Suprapubic skin (tissue), 4 donors: ENCODE data around the gene RAB1A. TPM values are rescaled to one million over a fixed set of nuclear protein-coding genes. Genes with fewer than 3 reads are reported as not detected.
"Not testable (repeated sequence)": the region's sequence is repeated elsewhere in the genome, so short reads cannot be mapped to it uniquely, and the experiment has no call there.

Experiments used
- DNase-seq, 2 donors: peaks; one replicate each; pipeline ENCODE4 v3.0.0-alpha.2; 2019; ENCODE audit warnings: low spot score in 2 of 2
- H3K27ac ChIP-seq: fragments of 200-600 bp; sonication (generic); one replicate; pipeline ENCODE4 v1.5.1; 2019
- H3K27me3 ChIP-seq: fragments of 200-600 bp; sonication (generic); one replicate; pipeline ENCODE4 v1.5.1; 2019
- H3K36me3 ChIP-seq: fragments of 200-600 bp; sonication (generic); one replicate; pipeline ENCODE4 v1.5.1; 2019
- H3K4me1 ChIP-seq: fragments of 200-600 bp; sonication (generic); one replicate; pipeline ENCODE4 v1.5.1; 2019
- H3K4me3 ChIP-seq: fragments of 200-600 bp; sonication (generic); one replicate; pipeline ENCODE4 v1.5.1; 2019; ENCODE audit warnings: mild to moderate bottlenecking
- H3K9me3 ChIP-seq: fragments of 200-600 bp; sonication (generic); one replicate; pipeline ENCODE4 v1.5.1; 2019
- EP300 ChIP-seq: sonication (generic); formaldehyde crosslinking; IDR thresholded peaks from one replicate; pipeline ENCODE4 v1.6.1; 2017; ENCODE audit warnings: antibody characterized with exemption
- POLR2A ChIP-seq, 2 donors: fragments of 450-650 bp; IDR thresholded peaks; one replicate each; pipeline ENCODE4 v1.6.1; 2017; ENCODE audit warnings: antibody characterized with exemption in 2 of 2, mild to moderate bottlenecking in 2 of 2, moderate library complexity in 2 of 2
- POLR2AphosphoS5 ChIP-seq, 3 donors: sonication (generic); formaldehyde crosslinking; IDR thresholded peaks; one replicate each; pipeline ENCODE4 v1.6.1; 2017; ENCODE audit warnings: antibody characterized with exemption in 3 of 3
- WGBS: methylation state at CpG from one replicate; pipeline ENCODE4 v1.1.5; 2018; 5-methylcytosine and 5-hydroxymethylcytosine counted together
- total RNA-seq, 4 donors: library from RNA; depleted of rRNA; stranded (reverse); fragments of >200 nt; gene quantifications; one replicate each; pipeline ENCODE4 v1.1.0, GENCODE V29; 2016
- TF ChIP-seq, protein P1 (sequence below), 2 donors: fragments of 200-600 bp in 1 of 2; fragments of 450-650 bp in 1 of 2; sonication (generic) in 1 of 2; IDR thresholded peaks; one replicate each; pipeline ENCODE4 v1.5.1; 2016 to 2019; ENCODE audit warnings: antibody characterized with exemption in 2 of 2, mild to moderate bottlenecking in 1 of 2, moderate library complexity in 1 of 2

RAB1A gene
- total RNA-seq, 4 donors from 2014 or later: 66.3 to 76.0 (median 68.3) TPM

DNA sequence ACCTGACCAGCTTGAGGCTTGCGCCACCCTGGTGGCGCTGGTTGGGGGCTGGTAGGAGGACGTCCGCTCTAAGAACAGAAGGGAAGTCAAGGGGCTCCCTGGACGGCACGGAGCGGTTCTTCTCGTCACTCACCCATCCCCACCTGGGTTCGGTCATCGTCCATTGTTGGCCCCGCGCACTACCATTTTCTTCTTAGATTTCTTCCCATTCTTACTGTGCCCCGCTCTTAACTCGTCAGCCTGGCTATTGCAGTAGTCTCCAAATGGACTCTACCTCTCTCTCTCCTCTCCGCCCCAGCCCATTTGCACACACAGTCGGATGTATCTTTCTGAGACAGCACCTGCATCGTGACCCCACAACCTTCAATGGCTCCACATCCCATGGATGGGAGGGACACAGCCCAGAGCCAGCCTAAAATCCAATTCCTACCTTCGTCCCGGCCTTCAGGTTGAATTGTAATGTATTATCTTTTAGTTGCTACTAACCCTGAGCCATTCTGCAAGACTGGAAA lies 814 bp upstream of the RAB1A start:
- H3K36me3 ChIP-seq: no peaks in the 10 kb centered on the region
- no peak for TF ChIP-seq POLR2A (IDR thresholded peaks at IDR 0.05)
- no peak for TF ChIP-seq POLR2AphosphoS5 (IDR thresholded peaks at IDR 0.05)
- TF ChIP-seq, protein P1, sequence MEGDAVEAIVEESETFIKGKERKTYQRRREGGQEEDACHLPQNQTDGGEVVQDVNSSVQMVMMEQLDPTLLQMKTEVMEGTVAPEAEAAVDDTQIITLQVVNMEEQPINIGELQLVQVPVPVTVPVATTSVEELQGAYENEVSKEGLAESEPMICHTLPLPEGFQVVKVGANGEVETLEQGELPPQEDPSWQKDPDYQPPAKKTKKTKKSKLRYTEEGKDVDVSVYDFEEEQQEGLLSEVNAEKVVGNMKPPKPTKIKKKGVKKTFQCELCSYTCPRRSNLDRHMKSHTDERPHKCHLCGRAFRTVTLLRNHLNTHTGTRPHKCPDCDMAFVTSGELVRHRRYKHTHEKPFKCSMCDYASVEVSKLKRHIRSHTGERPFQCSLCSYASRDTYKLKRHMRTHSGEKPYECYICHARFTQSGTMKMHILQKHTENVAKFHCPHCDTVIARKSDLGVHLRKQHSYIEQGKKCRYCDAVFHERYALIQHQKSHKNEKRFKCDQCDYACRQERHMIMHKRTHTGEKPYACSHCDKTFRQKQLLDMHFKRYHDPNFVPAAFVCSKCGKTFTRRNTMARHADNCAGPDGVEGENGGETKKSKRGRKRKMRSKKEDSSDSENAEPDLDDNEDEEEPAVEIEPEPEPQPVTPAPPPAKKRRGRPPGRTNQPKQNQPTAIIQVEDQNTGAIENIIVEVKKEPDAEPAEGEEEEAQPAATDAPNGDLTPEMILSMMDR (IDR thresholded peaks at IDR 0.05): no peak
- TF ChIP-seq EP300: no peak
- no peak for DNase-seq

DNA sequence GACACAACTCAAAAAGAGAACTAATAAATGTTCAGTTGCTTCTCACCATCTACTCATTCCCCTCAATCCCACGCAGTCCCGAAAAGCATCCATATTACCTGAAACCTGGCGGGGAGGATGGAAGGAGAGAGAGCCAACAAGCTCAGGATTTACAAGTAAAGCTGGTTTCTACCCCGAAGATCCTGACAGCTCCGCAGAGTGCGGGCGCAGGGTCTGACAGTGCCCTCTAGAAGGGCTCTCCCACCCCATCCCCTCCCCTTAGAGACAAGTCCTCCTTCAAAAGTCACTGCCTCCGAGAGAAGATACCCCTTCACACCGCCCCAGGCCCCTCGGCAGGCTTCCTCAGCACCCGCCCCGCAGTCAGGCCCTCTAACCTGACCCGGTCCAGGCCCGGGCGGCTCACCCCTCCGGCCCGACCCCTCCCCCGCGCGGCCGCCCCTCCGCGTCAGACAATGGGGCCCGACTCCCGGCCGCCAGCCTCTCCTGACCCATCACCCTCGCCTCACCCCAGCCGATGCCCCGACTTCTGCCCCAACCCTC lies 550 bp downstream of the RAB1A start:
- no peaks in the 10 kb centered on the region for H3K9me3 ChIP-seq
- no peaks in the 10 kb centered on the region for H3K36me3 ChIP-seq
- peaks cover 45% of the 10 kb centered on the region for H3K4me1 ChIP-seq
- WGBS: 0% methylated on average over 7 of the region's 29 CpGs
- TF ChIP-seq POLR2A (IDR thresholded peaks at IDR 0.05): no peak
- TF ChIP-seq EP300: no peak
- no peak for TF ChIP-seq POLR2AphosphoS5 (IDR thresholded peaks at IDR 0.05)
- TF ChIP-seq, protein P1 (IDR thresholded peaks at IDR 0.05): no peak
- peak overlapping the region; percentile 77 for H3K4me3 ChIP-seq
- H3K27me3 ChIP-seq: no peaks in the 10 kb centered on the region
- peak; percentile 81 to 84 for DNase-seq
- H3K27ac ChIP-seq: peak overlapping the region; percentile 99

More for the DNA sequence above, 814 bp upstream of the RAB1A start:
- Histone ChIP-seq H3K27ac (peak overlapping the region; percentile 99), H3K27me3 (no peaks in the 10 kb centered on the region), H3K4me1 (peaks cover 31% of the 10 kb centered on the region), H3K4me3 (peak overlapping the region; percentile 77), H3K9me3 (no peaks in the 10 kb centered on the region)
- 12% methylated on average over 19 of the region's 19 CpGs for WGBS

DNA sequence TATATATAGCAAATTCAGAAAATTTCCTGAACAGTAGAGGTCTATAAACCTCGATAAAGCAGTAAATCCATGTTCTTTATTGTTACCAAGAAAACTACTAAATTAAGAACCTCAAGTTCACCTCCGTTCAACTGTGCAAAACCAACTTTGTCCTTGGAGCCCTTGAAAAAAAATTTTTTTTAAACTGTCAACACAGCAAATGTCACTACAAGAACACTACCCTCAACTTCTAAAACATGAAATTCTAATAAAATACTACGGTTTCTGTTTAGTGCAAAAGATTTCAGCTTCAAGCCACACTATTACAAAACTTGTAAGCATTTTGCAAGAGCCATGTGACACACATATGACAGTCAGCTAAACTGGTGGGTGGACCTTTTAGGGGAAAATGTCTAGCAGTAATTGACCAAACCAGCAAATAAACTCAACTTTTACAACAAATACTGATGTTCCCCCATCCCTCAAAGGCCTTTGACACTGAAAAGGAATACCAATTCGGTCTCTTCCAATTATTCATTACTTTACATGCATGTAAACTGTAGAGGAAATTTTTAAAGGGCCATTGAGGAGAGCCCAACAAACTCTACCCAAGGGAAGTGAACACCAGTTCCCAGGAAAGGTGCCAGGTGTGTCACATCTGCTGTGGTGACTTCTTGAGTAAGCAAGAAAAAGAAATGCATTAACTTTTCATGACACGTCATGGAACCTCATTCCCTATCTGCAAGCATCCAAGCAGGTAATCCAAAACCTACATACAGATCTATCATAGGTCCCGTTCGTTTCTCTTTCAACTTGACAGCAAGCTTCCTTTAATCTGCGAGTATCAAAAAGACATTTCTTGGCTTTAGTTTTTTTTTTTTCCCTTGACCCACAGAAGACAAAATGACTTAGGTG lies 1.4 kb downstream of the RAB1A start:
- H3K27ac ChIP-seq: peak overlapping the region; percentile 99
- peaks cover 50% of the 10 kb centered on the region for H3K4me1 ChIP-seq
- WGBS: 9% methylated on average over 8 of the region's 8 CpGs
- H3K4me3 ChIP-seq: peak overlapping the region; percentile 77
- DNase-seq: no peak
- TF ChIP-seq POLR2AphosphoS5 (IDR thresholded peaks at IDR 0.05): peak in 1 of 3 donors; percentile 44
- no peak for TF ChIP-seq EP300
- no peaks in the 10 kb centered on the region for H3K9me3 ChIP-seq
- H3K36me3 ChIP-seq: no peaks in the 10 kb centered on the region
- H3K27me3 ChIP-seq: no peaks in the 10 kb centered on the region

DNA sequence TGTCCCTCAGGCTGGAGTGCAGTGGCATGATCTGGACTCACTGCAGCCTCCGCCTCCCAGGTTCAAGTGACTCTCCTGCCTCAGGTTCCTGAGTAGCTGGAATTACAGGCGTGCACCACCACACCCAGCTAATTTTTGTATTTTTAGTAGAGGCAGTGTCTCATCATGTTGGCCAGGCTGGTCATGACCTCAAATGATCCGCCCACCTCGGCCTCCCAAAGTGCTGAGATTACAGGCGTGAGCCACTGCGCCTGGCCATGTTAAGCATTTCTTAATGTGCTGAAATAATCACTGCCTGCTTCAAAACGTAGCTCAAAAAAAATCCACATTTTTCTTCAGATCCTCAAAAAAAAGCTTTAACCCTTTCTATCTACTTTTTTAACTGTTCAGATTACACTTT lies 4.4 kb downstream of the RAB1A start:
- H3K4me1 ChIP-seq: peaks cover 64% of the 10 kb centered on the region
- not testable (repeated sequence) for H3K4me3 ChIP-seq, H3K27me3 ChIP-seq, H3K27ac ChIP-seq, DNase-seq, H3K9me3 ChIP-seq, H3K36me3 ChIP-seq
- 43% methylated on average over 7 of the region's 7 CpGs for WGBS

DNA sequence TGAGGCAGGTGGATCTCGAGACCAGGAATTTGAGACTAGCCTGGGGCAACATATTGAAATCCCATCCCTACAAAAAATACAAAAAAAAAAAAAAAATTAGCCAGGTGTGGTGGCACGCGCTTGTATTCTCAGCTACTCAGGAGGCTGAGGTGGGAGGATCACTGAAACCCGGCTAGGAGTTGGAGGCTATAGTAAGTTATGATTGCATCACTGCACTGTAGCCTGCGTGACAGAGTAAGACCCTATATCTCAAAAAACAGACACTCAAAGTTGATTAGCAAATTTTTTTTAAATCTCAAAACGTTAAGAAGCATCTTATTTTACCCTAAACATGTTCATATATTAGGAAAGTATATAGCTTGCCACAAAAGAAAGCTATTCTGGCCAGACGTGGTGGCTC lies 7.6 kb downstream of the RAB1A start:
- peaks cover 70% of the 10 kb centered on the region for H3K4me1 ChIP-seq
- no peak overlapping the region for H3K4me3 ChIP-seq

More for the DNA sequence above, 7.6 kb downstream of the RAB1A start:
- no peak overlapping the region for H3K27ac ChIP-seq
- no peak for TF ChIP-seq POLR2A (IDR thresholded peaks at IDR 0.05)
- TF ChIP-seq EP300: no peak
- TF ChIP-seq POLR2AphosphoS5 (IDR thresholded peaks at IDR 0.05): no peak
- TF ChIP-seq, protein P1 (IDR thresholded peaks at IDR 0.05): no peak
- WGBS: 76% methylated on average over 7 of the region's 7 CpGs
- DNase-seq: no peak
- no peaks in the 10 kb centered on the region for H3K27me3 ChIP-seq
- no peaks in the 10 kb centered on the region for H3K9me3 ChIP-seq
- no peaks in the 10 kb centered on the region for H3K36me3 ChIP-seq
